ENCODE measurements around the gene FBLN2. TPM values are rescaled to one million over a fixed set of nuclear protein-coding genes. Genes with fewer than 3 reads are reported as not detected.

FBLN2 gene
- total and polyA plus RNA-seq, 10 of the 15 experiments (the other 5 are each of a cell fraction or from before 2014, with no cell fraction given): 0.03 to 0.41 (median 0.12) TPM; not detected in 2

GRCh38 chr3:13538520-13539291, 10.2 kb upstream of the FBLN2 start (continued):
- TF ChIP-seq, protein P1, sequence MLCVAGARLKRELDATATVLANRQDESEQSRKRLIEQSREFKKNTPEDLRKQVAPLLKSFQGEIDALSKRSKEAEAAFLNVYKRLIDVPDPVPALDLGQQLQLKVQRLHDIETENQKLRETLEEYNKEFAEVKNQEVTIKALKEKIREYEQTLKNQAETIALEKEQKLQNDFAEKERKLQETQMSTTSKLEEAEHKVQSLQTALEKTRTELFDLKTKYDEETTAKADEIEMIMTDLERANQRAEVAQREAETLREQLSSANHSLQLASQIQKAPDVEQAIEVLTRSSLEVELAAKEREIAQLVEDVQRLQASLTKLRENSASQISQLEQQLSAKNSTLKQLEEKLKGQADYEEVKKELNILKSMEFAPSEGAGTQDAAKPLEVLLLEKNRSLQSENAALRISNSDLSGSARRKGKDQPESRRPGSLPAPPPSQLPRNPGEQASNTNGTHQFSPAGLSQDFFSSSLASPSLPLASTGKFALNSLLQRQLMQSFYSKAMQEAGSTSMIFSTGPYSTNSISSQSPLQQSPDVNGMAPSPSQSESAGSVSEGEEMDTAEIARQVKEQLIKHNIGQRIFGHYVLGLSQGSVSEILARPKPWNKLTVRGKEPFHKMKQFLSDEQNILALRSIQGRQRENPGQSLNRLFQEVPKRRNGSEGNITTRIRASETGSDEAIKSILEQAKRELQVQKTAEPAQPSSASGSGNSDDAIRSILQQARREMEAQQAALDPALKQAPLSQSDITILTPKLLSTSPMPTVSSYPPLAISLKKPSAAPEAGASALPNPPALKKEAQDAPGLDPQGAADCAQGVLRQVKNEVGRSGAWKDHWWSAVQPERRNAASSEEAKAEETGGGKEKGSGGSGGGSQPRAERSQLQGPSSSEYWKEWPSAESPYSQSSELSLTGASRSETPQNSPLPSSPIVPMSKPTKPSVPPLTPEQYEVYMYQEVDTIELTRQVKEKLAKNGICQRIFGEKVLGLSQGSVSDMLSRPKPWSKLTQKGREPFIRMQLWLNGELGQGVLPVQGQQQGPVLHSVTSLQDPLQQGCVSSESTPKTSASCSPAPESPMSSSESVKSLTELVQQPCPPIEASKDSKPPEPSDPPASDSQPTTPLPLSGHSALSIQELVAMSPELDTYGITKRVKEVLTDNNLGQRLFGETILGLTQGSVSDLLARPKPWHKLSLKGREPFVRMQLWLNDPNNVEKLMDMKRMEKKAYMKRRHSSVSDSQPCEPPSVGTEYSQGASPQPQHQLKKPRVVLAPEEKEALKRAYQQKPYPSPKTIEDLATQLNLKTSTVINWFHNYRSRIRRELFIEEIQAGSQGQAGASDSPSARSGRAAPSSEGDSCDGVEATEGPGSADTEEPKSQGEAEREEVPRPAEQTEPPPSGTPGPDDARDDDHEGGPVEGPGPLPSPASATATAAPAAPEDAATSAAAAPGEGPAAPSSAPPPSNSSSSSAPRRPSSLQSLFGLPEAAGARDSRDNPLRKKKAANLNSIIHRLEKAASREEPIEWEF (IDR thresholded peaks at IDR 0.05; ENCODE audit: insufficient replicate concordance, low read depth, low read length): no peak
- TF ChIP-seq, protein P2, sequence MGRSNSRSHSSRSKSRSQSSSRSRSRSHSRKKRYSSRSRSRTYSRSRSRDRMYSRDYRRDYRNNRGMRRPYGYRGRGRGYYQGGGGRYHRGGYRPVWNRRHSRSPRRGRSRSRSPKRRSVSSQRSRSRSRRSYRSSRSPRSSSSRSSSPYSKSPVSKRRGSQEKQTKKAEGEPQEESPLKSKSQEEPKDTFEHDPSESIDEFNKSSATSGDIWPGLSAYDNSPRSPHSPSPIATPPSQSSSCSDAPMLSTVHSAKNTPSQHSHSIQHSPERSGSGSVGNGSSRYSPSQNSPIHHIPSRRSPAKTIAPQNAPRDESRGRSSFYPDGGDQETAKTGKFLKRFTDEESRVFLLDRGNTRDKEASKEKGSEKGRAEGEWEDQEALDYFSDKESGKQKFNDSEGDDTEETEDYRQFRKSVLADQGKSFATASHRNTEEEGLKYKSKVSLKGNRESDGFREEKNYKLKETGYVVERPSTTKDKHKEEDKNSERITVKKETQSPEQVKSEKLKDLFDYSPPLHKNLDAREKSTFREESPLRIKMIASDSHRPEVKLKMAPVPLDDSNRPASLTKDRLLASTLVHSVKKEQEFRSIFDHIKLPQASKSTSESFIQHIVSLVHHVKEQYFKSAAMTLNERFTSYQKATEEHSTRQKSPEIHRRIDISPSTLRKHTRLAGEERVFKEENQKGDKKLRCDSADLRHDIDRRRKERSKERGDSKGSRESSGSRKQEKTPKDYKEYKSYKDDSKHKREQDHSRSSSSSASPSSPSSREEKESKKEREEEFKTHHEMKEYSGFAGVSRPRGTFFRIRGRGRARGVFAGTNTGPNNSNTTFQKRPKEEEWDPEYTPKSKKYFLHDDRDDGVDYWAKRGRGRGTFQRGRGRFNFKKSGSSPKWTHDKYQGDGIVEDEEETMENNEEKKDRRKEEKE (IDR thresholded peaks at IDR 0.05): no peak
- TF ChIP-seq, protein P3, sequence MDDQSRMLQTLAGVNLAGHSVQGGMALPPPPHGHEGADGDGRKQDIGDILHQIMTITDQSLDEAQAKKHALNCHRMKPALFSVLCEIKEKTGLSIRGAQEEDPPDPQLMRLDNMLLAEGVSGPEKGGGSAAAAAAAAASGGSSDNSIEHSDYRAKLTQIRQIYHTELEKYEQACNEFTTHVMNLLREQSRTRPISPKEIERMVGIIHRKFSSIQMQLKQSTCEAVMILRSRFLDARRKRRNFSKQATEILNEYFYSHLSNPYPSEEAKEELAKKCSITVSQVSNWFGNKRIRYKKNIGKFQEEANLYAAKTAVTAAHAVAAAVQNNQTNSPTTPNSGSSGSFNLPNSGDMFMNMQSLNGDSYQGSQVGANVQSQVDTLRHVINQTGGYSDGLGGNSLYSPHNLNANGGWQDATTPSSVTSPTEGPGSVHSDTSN (IDR thresholded peaks at IDR 0.05; ENCODE audit: insufficient replicate concordance, low read depth, low read length): no peak
- TF ChIP-seq MTA2 (IDR thresholded peaks at IDR 0.05; ENCODE audit: low read depth): no peak
- no peak for TF ChIP-seq ZBED1 (IDR thresholded peaks at IDR 0.05; ENCODE audit: borderline replicate concordance)

Data from GM12878 (cell line).